GM12878 (cell line): ENCODE data around the gene IBA57. TPM values are rescaled to one million over a fixed set of nuclear protein-coding genes. Genes with fewer than 3 reads are reported as not detected.

Experiments
- ATAC-seq: fragments of 200-7000 bp; cut with Tn5 transposase; 3 replicates; pipeline ENCODE4 v1.9.1; 2020; ENCODE audit warnings: mild to moderate bottlenecking, moderate library complexity
- BruUV-seq: library from RNA; stranded (reverse); fragments of 400-500 nt; replicated peaks from 2 replicates; lab custom pipeline; 2021; lab: Mats Ljungman, UMichigan
- CTCF ChIA-PET: fragments of 300-600 bp; sonication (Branson Sonifier 250); formaldehyde crosslinking; extraction: SDS; loops from one replicate; lab custom pipeline; 2021; ENCODE audit warnings: inconsistent platforms; lab: Yijun Ruan, JAX
- POLR2A ChIA-PET: fragments of 350-600 bp; formaldehyde crosslinking; extraction: SDS; loops from one replicate; lab custom pipeline; 2021; ENCODE audit warnings: inconsistent platforms; lab: Charles Lee
- RAD21 ChIA-PET: fragments of 300-600 bp; sonication (Branson Sonifier 250); formaldehyde crosslinking; loops from one replicate; lab custom pipeline; 2023; ENCODE audit warnings: antibody characterized with exemption; ENCODE audit not compliant: unreplicated experiment; lab: Charles Lee
- SMC1A ChIA-PET: fragments of 300-600 bp; sonication (Branson Sonifier 250); formaldehyde crosslinking; loops from one replicate; lab custom pipeline; 2023; ENCODE audit not compliant: unreplicated experiment, uncharacterized antibody; lab: Charles Lee
- DNase-seq: peaks from one replicate; pipeline ENCODE4 v3.0.0-alpha.2; 2011; ENCODE audit warnings: low read depth, low spot score
- FAIRE-seq: peaks from 3 replicates; lab custom pipeline; 2011; peaks lifted over from hg19 to GRCh38; lab: Jason Lieb, UNC
- H2AFZ ChIP-seq: 2 replicates; pipeline ENCODE4 v1.6.0; 2011; ENCODE audit warnings: low read depth, low read length, control low read depth; ENCODE audit not compliant: control insufficient read depth
- H3K27ac ChIP-seq: 2 replicates; pipeline ENCODE4 v1.5.1; 2011; ENCODE audit warnings: control low read depth; ENCODE audit not compliant: control insufficient read depth, insufficient read depth
- H3K27me3 ChIP-seq, 2 experiments: replicated peaks in 1 of 2; 2 replicates each; pipeline versions ENCODE4 v1.6.0 to v1.6.1; 2011; ENCODE audit warnings: low read length in 1 of 2; ENCODE audit not compliant: control insufficient read depth in 2 of 2, insufficient read depth in 2 of 2
- H3K36me3 ChIP-seq, 2 experiments: 2 replicates each; pipeline ENCODE4 v1.5.1; 2011; ENCODE audit warnings: low read length in 1 of 2; ENCODE audit not compliant: control insufficient read depth in 2 of 2, insufficient read depth in 2 of 2
- H3K4me1 ChIP-seq: 2 replicates; pipeline ENCODE4 v1.6.1; 2011; ENCODE audit warnings: mild to moderate bottlenecking, low read length, moderate library complexity, mixed read lengths; ENCODE audit not compliant: control insufficient read depth, insufficient read depth
- H3K4me2 ChIP-seq: 2 replicates; pipeline ENCODE4 v1.6.0; 2011; ENCODE audit warnings: control low read depth; ENCODE audit not compliant: control insufficient read depth, insufficient read depth
- H3K4me3 ChIP-seq: fragments of 200-600 bp; sonication (generic); 2 replicates; pipeline ENCODE4 v1.5.1; 2016
- H3K79me2 ChIP-seq: 2 replicates; pipeline ENCODE4 v1.6.0; 2011; ENCODE audit warnings: low read length; ENCODE audit not compliant: control insufficient read depth, insufficient read depth
- H3K9ac ChIP-seq: 2 replicates; pipeline ENCODE4 v1.8.0; 2011; ENCODE audit warnings: low read length, control low read depth, mixed read lengths; ENCODE audit not compliant: control insufficient read depth, insufficient read depth
- H3K9me3 ChIP-seq: replicated peaks from 3 replicates; pipeline ENCODE4 v1.5.1; 2011; ENCODE audit warnings: mild to moderate bottlenecking, low read length; ENCODE audit not compliant: control insufficient read depth, insufficient read depth
- H4K20me1 ChIP-seq: 2 replicates; pipeline ENCODE4 v1.6.0; 2011; ENCODE audit not compliant: control insufficient read depth, insufficient read depth
- DPF2 ChIP-seq: fragments of 450-650 bp; IDR thresholded peaks from 2 replicates; pipeline ENCODE4 v1.6.1; 2017; ENCODE audit warnings: mild to moderate bottlenecking
- EGR1 ChIP-seq, 2 experiments: IDR thresholded peaks; 1 replicate in 1 of 2; 2 replicates in 1 of 2; pipeline ENCODE4 v1.6.1; 2011 to 2012; ENCODE audit warnings: low read depth in 2 of 2, low read length in 2 of 2, borderline replicate concordance in 1 of 2, mild to moderate bottlenecking in 1 of 2, moderate library complexity in 1 of 2
- FOXM1 ChIP-seq: IDR thresholded peaks from 2 replicates; pipeline ENCODE4 v1.6.1; 2012; ENCODE audit warnings: low read depth, mild to moderate bottlenecking, inconsistent platforms, low read length, moderate library complexity
- IKZF2 ChIP-seq, 2 experiments: fragments of 450-650 bp; IDR thresholded peaks; 2 replicates each; pipeline ENCODE4 v1.6.1; 2017; ENCODE audit warnings: mild to moderate bottlenecking in 2 of 2, moderate library complexity in 2 of 2
- IRF3 ChIP-seq: fragments of 450-650 bp; IDR thresholded peaks from 2 replicates; pipeline ENCODE4 v1.6.1; 2014; ENCODE audit warnings: mild to moderate bottlenecking
- MEF2B ChIP-seq: fragments of 450-650 bp; IDR thresholded peaks from 2 replicates; pipeline ENCODE4 v1.6.1; 2018; ENCODE audit warnings: mild to moderate bottlenecking, moderate library complexity; ENCODE audit not compliant: partially characterized antibody, poor library complexity, severe bottlenecking
- MLLT1 ChIP-seq: fragments of 450-650 bp; IDR thresholded peaks from 2 replicates; pipeline ENCODE4 v1.6.1; 2016; ENCODE audit warnings: mild to moderate bottlenecking
- NFXL1 ChIP-seq: fragments of 450-650 bp; IDR thresholded peaks from 2 replicates; pipeline ENCODE4 v1.6.1; 2017; ENCODE audit warnings: antibody characterized with exemption, mild to moderate bottlenecking, borderline replicate concordance
- NR2C1 ChIP-seq: fragments of 450-650 bp; IDR thresholded peaks from 2 replicates; pipeline ENCODE4 v1.6.1; 2017; ENCODE audit warnings: antibody characterized with exemption, mild to moderate bottlenecking, moderate library complexity
- POU2F2 ChIP-seq: IDR thresholded peaks from 3 replicates; pipeline ENCODE4 v1.6.1; 2011; ENCODE audit warnings: low read depth, mild to moderate bottlenecking, low read length, borderline replicate concordance
- SMAD5 ChIP-seq: IDR thresholded peaks from 2 replicates; pipeline ENCODE4 v1.6.1; 2016; ENCODE audit warnings: antibody characterized with exemption, low read depth
- SMARCA5 ChIP-seq: fragments of 450-650 bp; IDR thresholded peaks from 2 replicates; pipeline ENCODE4 v1.6.1; 2017; ENCODE audit warnings: mild to moderate bottlenecking
- SRF ChIP-seq, 2 experiments: IDR thresholded peaks; 2 replicates each; pipeline ENCODE4 v1.6.1; 2011; ENCODE audit warnings: low read depth in 2 of 2, low read length in 2 of 2, mild to moderate bottlenecking in 1 of 2, moderate library complexity in 1 of 2
- WGBS: methylation state at CpG from one replicate; pipeline ENCODE4 v1.1.6; 2016; ENCODE audit warnings: low lambda C conversion rate; ENCODE audit not compliant: insufficient replicate concordance, insufficient coverage; ENCODE audit errors: missing lambda C conversion rate; 5-methylcytosine and 5-hydroxymethylcytosine counted together
- in situ Hi-C: fragments of 300-500 bp; cut with MboI; formaldehyde crosslinking; loops from 9 replicates; pipeline ENCODE4 v1.14.3; 2018; ENCODE audit warnings: mixed read lengths
- intact Hi-C: fragments of 100-400 bp; cut with micrococcal nuclease; formaldehyde crosslinking; loops from one replicate; pipeline ENCODE4 v1.14.2; 2022; ENCODE audit not compliant: unreplicated experiment
- polyA plus RNA-seq, 11 experiments: library from polyadenylated mRNA; depleted of rRNA in 4 of 11; unstranded in 6 of 11; stranded (reverse) in 5 of 11; fragments of >200 nt; fragmentation: Nextera tagmentation in 4 of 11; fragmentation: Illumina TruSeq in 1 of 11; extraction: Ambion mirVana in 4 of 11; extraction: Trizol in 1 of 11; gene quantifications; 1 replicate in 1 of 11; 2 replicates in 10 of 11; pipeline versions ENCODE4 v1.2.1 to v1.2.3, GENCODE V29; 2011 to 2016; ENCODE audit warnings: inconsistent platforms in 2 of 11, missing spikeins in 2 of 11, low read depth in 1 of 11
- total RNA-seq, 4 experiments: library from RNA; depleted of rRNA in 3 of 4; stranded (reverse); fragments of >200 nt in 3 of 4; fragmentation: Illumina TruSeq in 1 of 4; extraction: Trizol in 1 of 4; gene quantifications; 2 replicates each; pipeline versions ENCODE4 v1.2.1 to v1.2.3, GENCODE V29; 2013 to 2021
- TF ChIP-seq, protein P1 (sequence below): IDR thresholded peaks from 2 replicates; pipeline ENCODE4 v1.6.1; 2011; ENCODE audit warnings: mild to moderate bottlenecking, low read depth, low read length, moderate library complexity; ENCODE audit not compliant: insufficient replicate concordance
- TF ChIP-seq, protein P2 (sequence below): IDR thresholded peaks from 2 replicates; pipeline ENCODE4 v1.6.1; 2012; ENCODE audit warnings: improper control_type of control experiment, low read depth, low read length; ENCODE audit not compliant: insufficient replicate concordance

IBA57 gene
- total and polyA plus RNA-seq, 10 of the 15 experiments (the other 5 are each of a cell fraction or from before 2014, with no cell fraction given): 0.51 to 8.6 (median 3.7) TPM

DNA sequence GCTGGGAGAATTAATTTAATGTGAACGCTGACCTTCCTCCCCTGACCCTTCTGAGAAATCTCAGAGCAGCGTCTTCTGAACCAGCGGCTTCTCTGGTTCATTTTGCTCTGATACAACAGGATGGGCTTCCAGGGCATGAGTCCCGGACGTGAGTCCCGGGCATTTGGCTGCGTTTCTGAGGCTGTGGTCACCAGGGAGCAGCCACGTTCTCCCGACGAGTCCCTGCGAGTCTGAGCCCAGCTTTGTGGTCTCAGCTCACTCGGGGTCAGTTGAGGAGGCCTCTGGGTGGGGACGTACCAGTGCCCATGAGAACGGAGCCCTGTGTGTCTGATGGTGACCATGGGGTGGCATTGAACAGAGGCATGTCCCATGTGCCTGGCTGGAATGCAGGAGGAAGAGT is 24.6 kb downstream of the IBA57 start:
- no peaks in the 10 kb centered on the region for H3K4me1 ChIP-seq
- FAIRE-seq: no peak
- in situ Hi-C loops: no loop called here
- no peaks in the 10 kb centered on the region for H3K79me2 ChIP-seq
- H3K36me3 ChIP-seq: no peaks in the 10 kb centered on the region
- H3K4me2 ChIP-seq: no peak overlapping the region
- H2AFZ ChIP-seq: no peak overlapping the region
- ATAC-seq: no peak
- H3K9ac ChIP-seq: no peak overlapping the region
- H3K4me3 ChIP-seq: no peak overlapping the region
- no peaks in the 10 kb centered on the region for H3K27me3 ChIP-seq
- POLR2A ChIA-PET: no interaction called here
- CTCF ChIA-PET: no interaction called here
- no peaks in the 10 kb centered on the region for H4K20me1 ChIP-seq
- RAD21 ChIA-PET: no interaction called here
- intact Hi-C loops: no loop called here
- no TSS peak for BruUV-seq
- H3K9me3 ChIP-seq: no peaks in the 10 kb centered on the region
- WGBS: 71% methylated on average over 14 of the region's 14 CpGs
- H3K27ac ChIP-seq: no peak overlapping the region
- no peak for DNase-seq
- SMC1A ChIA-PET: no interaction called here
- no peak for TF ChIP-seq SMAD5
- TF ChIP-seq, protein P1, sequence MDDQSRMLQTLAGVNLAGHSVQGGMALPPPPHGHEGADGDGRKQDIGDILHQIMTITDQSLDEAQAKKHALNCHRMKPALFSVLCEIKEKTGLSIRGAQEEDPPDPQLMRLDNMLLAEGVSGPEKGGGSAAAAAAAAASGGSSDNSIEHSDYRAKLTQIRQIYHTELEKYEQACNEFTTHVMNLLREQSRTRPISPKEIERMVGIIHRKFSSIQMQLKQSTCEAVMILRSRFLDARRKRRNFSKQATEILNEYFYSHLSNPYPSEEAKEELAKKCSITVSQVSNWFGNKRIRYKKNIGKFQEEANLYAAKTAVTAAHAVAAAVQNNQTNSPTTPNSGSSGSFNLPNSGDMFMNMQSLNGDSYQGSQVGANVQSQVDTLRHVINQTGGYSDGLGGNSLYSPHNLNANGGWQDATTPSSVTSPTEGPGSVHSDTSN: no peak
- no peak for TF ChIP-seq IRF3
- no peak for TF ChIP-seq POU2F2
- TF ChIP-seq NFXL1: no peak
- no peak for TF ChIP-seq DPF2
- no peak for TF ChIP-seq IKZF2 (IDR thresholded peaks at IDR 0.05)
- TF ChIP-seq SRF (IDR thresholded peaks at IDR 0.05; ENCODE audit: low read depth in 2 of 2, low read length in 2 of 2): no peak
- no peak for TF ChIP-seq MLLT1
- no peak for TF ChIP-seq FOXM1
- no peak for TF ChIP-seq SMARCA5
- no peak for TF ChIP-seq MEF2B
- TF ChIP-seq, protein P2, sequence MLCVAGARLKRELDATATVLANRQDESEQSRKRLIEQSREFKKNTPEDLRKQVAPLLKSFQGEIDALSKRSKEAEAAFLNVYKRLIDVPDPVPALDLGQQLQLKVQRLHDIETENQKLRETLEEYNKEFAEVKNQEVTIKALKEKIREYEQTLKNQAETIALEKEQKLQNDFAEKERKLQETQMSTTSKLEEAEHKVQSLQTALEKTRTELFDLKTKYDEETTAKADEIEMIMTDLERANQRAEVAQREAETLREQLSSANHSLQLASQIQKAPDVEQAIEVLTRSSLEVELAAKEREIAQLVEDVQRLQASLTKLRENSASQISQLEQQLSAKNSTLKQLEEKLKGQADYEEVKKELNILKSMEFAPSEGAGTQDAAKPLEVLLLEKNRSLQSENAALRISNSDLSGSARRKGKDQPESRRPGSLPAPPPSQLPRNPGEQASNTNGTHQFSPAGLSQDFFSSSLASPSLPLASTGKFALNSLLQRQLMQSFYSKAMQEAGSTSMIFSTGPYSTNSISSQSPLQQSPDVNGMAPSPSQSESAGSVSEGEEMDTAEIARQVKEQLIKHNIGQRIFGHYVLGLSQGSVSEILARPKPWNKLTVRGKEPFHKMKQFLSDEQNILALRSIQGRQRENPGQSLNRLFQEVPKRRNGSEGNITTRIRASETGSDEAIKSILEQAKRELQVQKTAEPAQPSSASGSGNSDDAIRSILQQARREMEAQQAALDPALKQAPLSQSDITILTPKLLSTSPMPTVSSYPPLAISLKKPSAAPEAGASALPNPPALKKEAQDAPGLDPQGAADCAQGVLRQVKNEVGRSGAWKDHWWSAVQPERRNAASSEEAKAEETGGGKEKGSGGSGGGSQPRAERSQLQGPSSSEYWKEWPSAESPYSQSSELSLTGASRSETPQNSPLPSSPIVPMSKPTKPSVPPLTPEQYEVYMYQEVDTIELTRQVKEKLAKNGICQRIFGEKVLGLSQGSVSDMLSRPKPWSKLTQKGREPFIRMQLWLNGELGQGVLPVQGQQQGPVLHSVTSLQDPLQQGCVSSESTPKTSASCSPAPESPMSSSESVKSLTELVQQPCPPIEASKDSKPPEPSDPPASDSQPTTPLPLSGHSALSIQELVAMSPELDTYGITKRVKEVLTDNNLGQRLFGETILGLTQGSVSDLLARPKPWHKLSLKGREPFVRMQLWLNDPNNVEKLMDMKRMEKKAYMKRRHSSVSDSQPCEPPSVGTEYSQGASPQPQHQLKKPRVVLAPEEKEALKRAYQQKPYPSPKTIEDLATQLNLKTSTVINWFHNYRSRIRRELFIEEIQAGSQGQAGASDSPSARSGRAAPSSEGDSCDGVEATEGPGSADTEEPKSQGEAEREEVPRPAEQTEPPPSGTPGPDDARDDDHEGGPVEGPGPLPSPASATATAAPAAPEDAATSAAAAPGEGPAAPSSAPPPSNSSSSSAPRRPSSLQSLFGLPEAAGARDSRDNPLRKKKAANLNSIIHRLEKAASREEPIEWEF: no peak
- no peak for TF ChIP-seq NR2C1
- no peak for TF ChIP-seq EGR1 (IDR thresholded peaks at IDR 0.05; ENCODE audit: borderline replicate concordance in 1 of 2, low read depth in 2 of 2, low read length in 2 of 2)
